Thyroid gland (tissue), 4 donors: ENCODE results near the gene KRTAP4-6.

Source experiments
- CTCF ChIP-seq, 6 experiments: fragments of 200-600 bp in 3 of 6; fragments of 450-650 bp in 3 of 6; sonication (generic) in 3 of 6; IDR thresholded peaks; one replicate each; pipeline ENCODE4 v1.5.1; 2016 to 2019; ENCODE audit warnings: antibody characterized with exemption in 6 of 6, mild to moderate bottlenecking in 2 of 6, inconsistent platforms in 1 of 6, moderate library complexity in 1 of 6
- POLR2A ChIP-seq, 2 donors: fragments of 450-650 bp; IDR thresholded peaks; one replicate each; pipeline ENCODE4 v1.6.1; 2017; ENCODE audit warnings: antibody characterized with exemption in 2 of 2, mild to moderate bottlenecking in 2 of 2, moderate library complexity in 1 of 2

GRCh38 chr17:41178843-41179616 is 38.7 kb upstream of the KRTAP4-6 start:
- TF ChIP-seq CTCF (IDR thresholded peaks at IDR 0.05) = no peak
- no peak for TF ChIP-seq POLR2A (IDR thresholded peaks at IDR 0.05)
